ENCODE results near the gene PITHD1.
"Not testable (repeated sequence)": the region's sequence is repeated elsewhere in the genome, so short reads cannot be mapped to it uniquely, and the experiment has no call there.

The PITHD1 gene

DNA sequence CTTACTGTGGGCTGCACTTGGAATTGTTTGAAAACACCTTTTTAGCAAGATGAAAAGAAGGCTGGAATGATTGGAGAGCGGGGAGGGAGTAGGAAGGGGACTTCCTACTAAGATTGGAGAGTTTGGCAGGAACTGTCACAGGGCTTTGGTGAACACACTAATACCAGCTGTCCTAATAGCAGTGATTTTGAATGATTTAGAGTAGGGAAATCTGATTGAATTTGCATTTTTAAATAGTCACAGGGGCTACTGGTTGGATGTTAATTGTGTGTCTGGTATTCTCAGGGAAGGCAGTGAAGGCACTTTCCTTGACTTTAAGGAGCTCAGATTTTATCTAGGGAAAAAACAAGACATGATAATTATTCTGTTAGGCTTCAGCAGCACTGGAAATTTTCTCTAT lies 49.5 kb downstream of the PITHD1 start:
- no peak for DNase-seq

GRCh38 chr1:23834156-23834555 lies 55.9 kb downstream of the PITHD1 start:
- DNase-seq: not testable (repeated sequence)

DNA sequence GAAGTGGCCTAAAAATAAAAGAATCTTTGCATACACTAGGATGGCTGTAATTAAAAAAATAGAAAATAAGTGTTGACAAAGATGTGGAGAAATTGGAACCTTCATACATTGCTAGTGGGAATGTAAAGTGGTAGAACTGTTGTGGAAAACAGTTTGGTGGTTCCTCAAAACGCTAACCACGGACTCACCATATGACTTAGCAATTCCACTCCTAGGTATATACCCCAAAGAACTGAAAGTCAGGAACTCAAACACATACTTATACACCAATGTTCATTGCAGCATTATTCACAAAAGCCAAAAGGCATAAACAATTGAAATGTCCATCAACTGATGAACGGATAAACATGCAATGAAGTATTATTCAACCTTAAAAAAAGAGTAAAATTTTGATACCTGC lies 57.8 kb downstream of the PITHD1 start:
- DNase-seq: no peak

All from femur (tissue), 1 donor.